Adipocyte (in vitro differentiated cells): ENCODE results near the gene PTCD1.
"Not testable (repeated sequence)": the region's sequence is repeated elsewhere in the genome, so short reads cannot be mapped to it uniquely, and the experiment has no call there.

Source experiments
- DNase-seq: peaks from one replicate; pipeline ENCODE4 v3.0.0-alpha.2; 2015; ENCODE audit warnings: low read depth
- H3K27me3 ChIP-seq: replicated peaks from 2 replicates; pipeline ENCODE4 v1.7.0; 2013; ENCODE audit warnings: mild to moderate bottlenecking, low read length, moderate library complexity; ENCODE audit not compliant: control insufficient read depth, insufficient read depth
- H3K36me3 ChIP-seq: 2 replicates; pipeline ENCODE4 v1.7.0; 2013; ENCODE audit warnings: low read length, mild to moderate bottlenecking, moderate library complexity; ENCODE audit not compliant: control insufficient read depth, insufficient read depth, severe bottlenecking
- H3K4me1 ChIP-seq: 2 replicates; pipeline ENCODE4 v1.7.0; 2013; ENCODE audit warnings: mild to moderate bottlenecking, low read length, moderate library complexity; ENCODE audit not compliant: control insufficient read depth, insufficient read depth
- H3K4me3 ChIP-seq: 2 replicates; pipeline ENCODE4 v1.7.0; 2013; ENCODE audit warnings: mild to moderate bottlenecking, low read length, moderate library complexity
- H3K9ac ChIP-seq: 2 replicates; pipeline ENCODE4 v1.7.0; 2013; ENCODE audit warnings: mild to moderate bottlenecking, low read length, moderate library complexity
- H3K9me3 ChIP-seq: 2 replicates; pipeline ENCODE4 v1.7.0; 2013; ENCODE audit warnings: mild to moderate bottlenecking, low read length, moderate library complexity; ENCODE audit not compliant: control insufficient read depth

The PTCD1 gene

DNA sequence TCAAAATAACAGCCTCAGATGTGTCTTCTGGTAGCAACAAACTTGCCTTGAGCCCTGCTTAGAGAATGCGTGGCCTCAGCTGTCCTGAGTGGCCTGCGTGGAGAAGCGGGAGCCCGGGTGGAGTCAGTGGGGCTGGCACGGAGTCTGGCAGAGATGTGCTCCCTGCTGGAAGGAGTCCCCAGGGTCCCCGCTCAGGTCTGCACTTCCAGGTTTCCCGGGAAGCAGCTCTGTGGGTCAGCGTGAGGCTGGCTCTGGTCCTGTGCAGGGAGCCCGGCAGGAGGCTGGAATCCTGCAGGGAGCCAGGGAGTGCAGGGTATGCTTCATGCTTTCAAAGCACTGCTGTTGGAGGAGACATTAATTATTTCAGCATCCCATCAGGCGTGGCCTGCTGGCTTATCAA, 10.3 kb upstream of the PTCD1 start:
- H3K9me3 ChIP-seq = no peaks in the 10 kb centered on the region
- peaks cover 85% of the 10 kb centered on the region for H3K36me3 ChIP-seq
- no peak for DNase-seq
- no peaks in the 10 kb centered on the region for H3K27me3 ChIP-seq
- H3K4me1 ChIP-seq = peaks cover 2% of the 10 kb centered on the region
- no peak overlapping the region for H3K4me3 ChIP-seq
- H3K9ac ChIP-seq = no peak overlapping the region

- peaks cover 3% of the 10 kb centered on the region for H3K4me1 ChIP-seq
- H3K4me3 ChIP-seq = no peak overlapping the region
- DNase-seq = no peak
- H3K36me3 ChIP-seq = peaks cover 81% of the 10 kb centered on the region
- no peaks in the 10 kb centered on the region for H3K27me3 ChIP-seq
- no peaks in the 10 kb centered on the region for H3K9me3 ChIP-seq
- no peak overlapping the region for H3K9ac ChIP-seq
Observed at GRCh38 chr7:99447943-99448342, 9.3 kb upstream of the PTCD1 start.

GRCh38 chr7:99446096-99446495, 7.5 kb upstream of the PTCD1 start:
- Histone ChIP-seq H3K4me1 (peaks cover 18% of the 10 kb centered on the region), H3K4me3 (no peak overlapping the region), H3K27me3 (no peaks in the 10 kb centered on the region), H3K36me3 (peaks cover 64% of the 10 kb centered on the region), H3K9me3 (no peaks in the 10 kb centered on the region), H3K9ac (no peak overlapping the region)
- DNase-seq = no peak

GRCh38 chr7:99440195-99440594, 1.6 kb upstream of the PTCD1 start:
- Histone ChIP-seq H3K27me3 (no peaks in the 10 kb centered on the region), H3K9ac (peak overlapping the region; percentile 92), H3K4me1 (peaks cover 35% of the 10 kb centered on the region), H3K4me3 (peak overlapping the region; percentile 90), H3K36me3 (peaks cover 13% of the 10 kb centered on the region), H3K9me3 (no peaks in the 10 kb centered on the region)
- peak; percentile 54 for DNase-seq

- H3K27me3 ChIP-seq = no peaks in the 10 kb centered on the region
- no peaks in the 10 kb centered on the region for H3K9me3 ChIP-seq
- peak overlapping the region; percentile 90 for H3K4me3 ChIP-seq
- no peak for DNase-seq
- H3K4me1 ChIP-seq = peaks cover 33% of the 10 kb centered on the region
- peak overlapping the region; percentile 92 for H3K9ac ChIP-seq
- peaks cover 21% of the 10 kb centered on the region for H3K36me3 ChIP-seq
Observed at GRCh38 chr7:99437946-99438572, 539 bp downstream of the PTCD1 start.

GRCh38 chr7:99433158-99433557, 5.4 kb downstream of the PTCD1 start:
- no peaks in the 10 kb centered on the region for H3K9me3 ChIP-seq
- H3K4me3 ChIP-seq = no peak overlapping the region
- H3K36me3 ChIP-seq = peaks cover 59% of the 10 kb centered on the region
- no peak overlapping the region for H3K9ac ChIP-seq
- peaks cover 6% of the 10 kb centered on the region for H3K4me1 ChIP-seq
- no peak for DNase-seq
- H3K27me3 ChIP-seq = no peaks in the 10 kb centered on the region

- not testable (repeated sequence) for H3K9ac ChIP-seq, DNase-seq, H3K9me3 ChIP-seq, H3K4me3 ChIP-seq, H3K27me3 ChIP-seq, H3K4me1 ChIP-seq
- H3K36me3 ChIP-seq = peaks cover 59% of the 10 kb centered on the region
Observed at GRCh38 chr7:99431756-99432540, 6.7 kb downstream of the PTCD1 start.

DNA sequence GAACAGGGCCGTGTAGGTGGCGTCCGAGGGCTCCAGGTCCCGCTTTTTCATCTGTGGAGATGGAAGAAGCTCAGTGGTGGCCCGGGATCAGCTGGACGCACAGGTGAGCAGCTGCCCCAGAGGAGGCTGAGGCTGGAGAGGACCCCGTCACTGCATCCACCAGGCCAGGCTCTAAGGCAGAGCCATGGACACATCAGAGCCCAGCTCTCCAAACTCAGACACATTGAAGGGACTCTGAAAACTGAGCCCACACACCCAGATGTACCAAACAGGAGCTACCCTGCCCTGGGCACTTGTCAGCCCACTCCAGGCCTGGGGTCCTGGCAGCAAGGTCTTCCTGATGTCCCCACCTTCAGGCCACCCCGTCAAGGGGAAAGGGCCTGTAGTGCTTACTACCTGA, 8.8 kb downstream of the PTCD1 start:
- Histone ChIP-seq H3K27me3 (no peaks in the 10 kb centered on the region), H3K9ac (no peak overlapping the region), H3K4me3 (no peak overlapping the region), H3K9me3 (no peaks in the 10 kb centered on the region), H3K4me1 (no peaks in the 10 kb centered on the region), H3K36me3 (peaks cover 67% of the 10 kb centered on the region)
- DNase-seq = no peak

DNA sequence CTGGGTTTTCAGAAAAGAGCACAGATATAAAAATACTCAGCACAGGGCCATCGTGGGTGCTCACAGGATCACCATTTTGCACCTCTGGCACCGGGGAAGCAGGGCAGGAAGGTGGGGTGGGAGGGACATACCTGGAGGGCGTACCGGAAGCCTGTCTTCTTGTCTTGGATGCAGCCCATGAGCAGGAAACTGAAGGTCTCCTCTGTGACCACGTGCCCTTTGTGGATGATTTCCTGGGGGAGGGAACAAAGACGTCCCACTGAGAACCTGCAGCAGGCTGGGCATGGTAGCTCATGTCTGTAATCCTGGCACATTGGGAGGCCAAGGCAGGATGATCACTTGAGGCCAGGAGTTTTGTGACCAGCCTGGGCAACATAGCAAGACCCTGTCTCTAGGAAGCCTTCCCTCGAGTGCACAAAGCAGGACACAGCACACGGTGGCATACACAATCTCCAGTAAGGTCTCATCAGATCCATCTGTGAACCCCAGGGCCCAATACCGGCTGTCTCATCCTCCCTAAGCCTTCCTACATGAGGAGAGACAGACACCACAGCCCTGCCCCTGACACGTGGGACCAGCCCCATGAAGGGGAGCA, 9.5 kb downstream of the PTCD1 start:
- H3K9ac ChIP-seq = no peak overlapping the region
- no peak for DNase-seq
- H3K27me3 ChIP-seq = no peaks in the 10 kb centered on the region
- peaks cover 67% of the 10 kb centered on the region for H3K36me3 ChIP-seq
- H3K4me3 ChIP-seq = no peak overlapping the region
- no peaks in the 10 kb centered on the region for H3K4me1 ChIP-seq
- H3K9me3 ChIP-seq = no peaks in the 10 kb centered on the region

DNA sequence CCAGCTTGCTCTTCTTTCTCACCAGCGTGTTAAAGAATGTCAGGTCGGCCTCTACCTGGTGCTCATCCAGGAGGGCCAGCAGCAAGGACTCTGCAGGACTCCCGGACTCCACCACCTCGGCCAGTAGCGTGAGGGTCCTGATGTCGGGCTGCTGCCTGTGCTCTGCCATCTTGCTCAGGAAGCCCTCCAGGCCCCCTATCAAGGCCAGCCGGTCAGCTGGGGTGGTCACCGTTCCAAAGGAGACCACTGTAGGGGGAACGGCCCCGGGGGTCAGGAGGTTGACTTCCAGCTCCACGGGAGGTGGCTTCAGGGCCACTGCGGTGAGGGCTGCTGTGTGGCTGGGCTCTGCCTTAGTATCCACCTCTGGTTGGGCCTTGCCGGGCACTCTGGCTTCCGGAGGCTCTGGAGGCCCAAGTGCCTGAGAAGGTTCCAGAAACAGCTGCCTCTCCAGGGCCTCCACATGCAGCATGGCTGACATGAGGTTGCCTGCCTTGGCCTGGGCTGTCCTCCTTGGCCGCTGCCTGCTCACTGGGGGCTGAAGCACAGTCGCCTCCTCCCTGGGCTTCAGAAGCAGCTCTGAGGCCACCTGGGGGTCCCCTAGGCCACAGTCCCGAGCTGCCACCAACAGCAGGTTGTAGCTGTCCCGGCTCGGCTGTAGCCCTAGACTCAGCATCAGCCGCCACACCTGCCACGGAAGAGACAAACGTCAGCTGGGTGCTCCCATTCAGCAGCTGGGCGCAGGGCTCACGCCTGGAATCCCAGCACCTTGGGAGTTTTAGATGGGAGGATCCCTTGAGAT, 13.5 kb downstream of the PTCD1 start:
- Histone ChIP-seq H3K9ac (no peak overlapping the region), H3K4me1 (no peaks in the 10 kb centered on the region), H3K4me3 (no peak overlapping the region), H3K9me3 (no peaks in the 10 kb centered on the region), H3K27me3 (no peaks in the 10 kb centered on the region), H3K36me3 (peaks cover 61% of the 10 kb centered on the region)
- DNase-seq = no peak

DNA sequence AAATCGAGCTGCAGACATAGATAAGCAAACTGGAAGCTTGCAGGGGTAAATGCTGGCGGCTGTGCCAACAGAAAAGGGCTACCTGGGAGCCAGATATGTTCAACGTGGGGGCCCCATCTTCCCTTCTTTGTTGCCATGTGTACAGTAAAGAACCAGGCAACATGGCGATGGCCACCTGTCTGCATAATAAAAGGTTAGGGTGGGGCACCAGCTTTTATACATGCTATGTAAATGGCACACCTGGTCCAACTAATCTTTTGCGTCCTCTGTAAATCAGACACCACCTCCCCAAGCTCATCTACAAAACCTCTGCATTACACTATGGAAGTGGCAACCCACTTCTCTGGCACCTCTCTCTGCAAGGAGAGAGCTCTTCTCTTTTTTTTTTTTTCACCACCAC, 16.0 kb downstream of the PTCD1 start:
- H3K4me3 ChIP-seq = no peak overlapping the region
- H3K9me3 ChIP-seq = no peaks in the 10 kb centered on the region
- DNase-seq = no peak
- H3K9ac ChIP-seq = no peak overlapping the region
- peaks cover 69% of the 10 kb centered on the region for H3K36me3 ChIP-seq
- no peaks in the 10 kb centered on the region for H3K4me1 ChIP-seq
- no peaks in the 10 kb centered on the region for H3K27me3 ChIP-seq
